Lower lobe of right lung (tissue), 2 donors: ENCODE measurements around the gene PDK1. TPM values are rescaled to one million over a fixed set of nuclear protein-coding genes. Genes with fewer than 3 reads are reported as not detected.

ENCODE experiments used
- ATAC-seq, 2 donors: fragments of 200-7000 bp; cut with Tn5 transposase; one replicate each; pipeline ENCODE4 v1.9.1; 2020 to 2022; ENCODE audit warnings: mild to moderate bottlenecking in 2 of 2, moderate library complexity in 2 of 2
- DNase-seq: peaks from one replicate; pipeline ENCODE4 v3.0.0-alpha.2; 2020
- H3K27ac ChIP-seq: fragments of 200-600 bp; one replicate; pipeline ENCODE4 v1.8.0; 2022
- H3K27me3 ChIP-seq: fragments of 200-600 bp; one replicate; pipeline ENCODE4 v1.8.0; 2022; ENCODE audit warnings: low read depth
- H3K36me3 ChIP-seq: fragments of 200-600 bp; one replicate; pipeline ENCODE4 v1.8.0; 2022; ENCODE audit warnings: mild to moderate bottlenecking
- H3K4me1 ChIP-seq: fragments of 200-600 bp; one replicate; pipeline ENCODE4 v1.8.0; 2022
- H3K4me3 ChIP-seq: fragments of 200-600 bp; one replicate; pipeline ENCODE4 v1.8.0; 2022; ENCODE audit warnings: mild to moderate bottlenecking
- H3K9me3 ChIP-seq: fragments of 200-600 bp; one replicate; pipeline ENCODE4 v1.8.0; 2022
- intact Hi-C: fragments of 100-400 bp; cut with DNase I; formaldehyde crosslinking; loops from one replicate; pipeline ENCODE4 v1.11.0; 2022
- total RNA-seq: library from RNA; stranded (reverse); fragmentation: NEBNext Ultra II Directional; extraction: Animal tissue kit (Norgen Biotek cat#: 25700); gene quantifications from one replicate; pipeline ENCODE4 v1.2.1, GENCODE V29; 2021
- TF ChIP-seq, protein P1 (sequence below): fragments of 200-600 bp; IDR thresholded peaks from one replicate; pipeline ENCODE4 v1.8.0; 2022; ENCODE audit warnings: antibody characterized with exemption, mild to moderate bottlenecking
- donor health status: DM: no; HTN: yes; CAD: no; lungs with severe emphysema.

The PDK1 gene
- total RNA-seq, 1 donor from 2014 or later = 9.5 TPM

GRCh38 chr2:172554352-172555271, 1.3 kb upstream of the PDK1 start:
- Histone ChIP-seq H3K4me3 (peak overlapping the region; percentile 87), H3K27ac (peak overlapping the region; percentile 93), H3K9me3 (no peaks in the 10 kb centered on the region), H3K36me3 (no peaks in the 10 kb centered on the region), H3K27me3 (no peaks in the 10 kb centered on the region), H3K4me1 (peaks cover 14% of the 10 kb centered on the region)
- DNase-seq (no peak), ATAC-seq (no peak)
- TF ChIP-seq, protein P1, sequence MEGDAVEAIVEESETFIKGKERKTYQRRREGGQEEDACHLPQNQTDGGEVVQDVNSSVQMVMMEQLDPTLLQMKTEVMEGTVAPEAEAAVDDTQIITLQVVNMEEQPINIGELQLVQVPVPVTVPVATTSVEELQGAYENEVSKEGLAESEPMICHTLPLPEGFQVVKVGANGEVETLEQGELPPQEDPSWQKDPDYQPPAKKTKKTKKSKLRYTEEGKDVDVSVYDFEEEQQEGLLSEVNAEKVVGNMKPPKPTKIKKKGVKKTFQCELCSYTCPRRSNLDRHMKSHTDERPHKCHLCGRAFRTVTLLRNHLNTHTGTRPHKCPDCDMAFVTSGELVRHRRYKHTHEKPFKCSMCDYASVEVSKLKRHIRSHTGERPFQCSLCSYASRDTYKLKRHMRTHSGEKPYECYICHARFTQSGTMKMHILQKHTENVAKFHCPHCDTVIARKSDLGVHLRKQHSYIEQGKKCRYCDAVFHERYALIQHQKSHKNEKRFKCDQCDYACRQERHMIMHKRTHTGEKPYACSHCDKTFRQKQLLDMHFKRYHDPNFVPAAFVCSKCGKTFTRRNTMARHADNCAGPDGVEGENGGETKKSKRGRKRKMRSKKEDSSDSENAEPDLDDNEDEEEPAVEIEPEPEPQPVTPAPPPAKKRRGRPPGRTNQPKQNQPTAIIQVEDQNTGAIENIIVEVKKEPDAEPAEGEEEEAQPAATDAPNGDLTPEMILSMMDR = no peak
- intact Hi-C loops = no loop called here

GRCh38 chr2:172555272-172555521, 693 bp upstream of the PDK1 start:
- H3K27ac ChIP-seq = peak overlapping the region; percentile 93
- TF ChIP-seq, protein P1 = no peak
- no peaks in the 10 kb centered on the region for H3K36me3 ChIP-seq
- H3K4me3 ChIP-seq = peak overlapping the region; percentile 87
- peaks cover 14% of the 10 kb centered on the region for H3K4me1 ChIP-seq
- intact Hi-C loops = no loop called here
- no peaks in the 10 kb centered on the region for H3K27me3 ChIP-seq
- DNase-seq (no peak), ATAC-seq (no peak)
- no peaks in the 10 kb centered on the region for H3K9me3 ChIP-seq

DNA sequence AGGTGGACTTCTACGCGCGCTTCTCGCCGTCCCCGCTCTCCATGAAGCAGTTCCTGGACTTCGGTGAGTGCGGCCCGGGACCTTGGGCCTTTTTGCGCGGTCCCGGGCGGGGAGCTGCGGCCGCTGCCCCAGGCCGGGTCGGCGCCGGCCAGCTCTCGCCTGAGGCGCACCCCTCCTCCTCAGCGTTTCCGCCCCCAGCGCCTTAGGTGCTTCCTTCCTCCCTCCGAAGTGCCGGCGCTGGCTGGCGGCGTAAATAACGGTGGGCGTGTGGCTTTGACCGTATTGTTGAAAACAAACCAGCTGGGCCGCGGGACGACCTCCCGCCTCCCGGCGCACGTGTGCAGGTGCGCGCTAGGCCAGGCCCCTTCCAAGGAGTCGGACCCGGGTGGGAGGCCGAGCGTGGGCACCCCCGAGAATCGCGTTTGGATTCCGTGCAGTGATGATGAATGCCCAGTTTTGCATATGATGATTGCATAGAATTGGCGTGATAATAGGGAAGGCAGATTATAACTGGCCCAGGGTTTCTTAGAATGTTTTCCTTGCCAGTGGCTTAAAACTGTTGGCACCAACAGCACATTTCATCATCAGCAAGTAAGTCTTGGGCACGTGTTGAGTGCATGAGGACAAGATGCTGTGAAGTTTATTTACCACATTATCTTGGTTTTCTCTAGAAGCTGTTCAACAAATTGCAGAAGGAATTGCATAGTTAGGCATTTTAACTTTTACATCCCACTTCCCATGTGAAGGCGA, 569 bp downstream of the PDK1 start:
- Histone ChIP-seq H3K4me1 (peaks cover 14% of the 10 kb centered on the region), H3K4me3 (peak overlapping the region; percentile 87), H3K27me3 (no peaks in the 10 kb centered on the region), H3K9me3 (no peaks in the 10 kb centered on the region), H3K36me3 (no peaks in the 10 kb centered on the region), H3K27ac (peak overlapping the region; percentile 93)
- peak; percentile 82 for DNase-seq
- peak; percentile 73 to 77 for ATAC-seq
- TF ChIP-seq, protein P1 = no peak
- intact Hi-C loops = no loop called here

DNA sequence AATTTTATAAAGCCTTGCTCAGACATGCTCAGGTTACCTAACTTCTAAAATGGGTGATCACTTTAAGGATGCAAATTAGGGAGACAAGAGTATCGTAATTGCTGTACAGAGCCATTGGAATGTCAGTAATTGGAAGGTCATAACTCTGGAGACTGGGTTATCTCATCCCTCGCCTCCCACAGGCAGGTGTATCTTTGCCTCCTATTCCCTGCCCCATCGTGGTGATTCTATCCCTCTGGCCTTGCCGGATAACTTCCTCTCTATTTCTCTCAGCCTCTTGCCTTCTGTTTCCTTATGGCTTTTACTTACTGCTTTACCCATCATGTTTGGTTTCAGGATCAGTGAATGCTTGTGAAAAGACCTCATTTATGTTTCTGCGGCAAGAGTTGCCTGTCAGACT, 2.5 kb downstream of the PDK1 start:
- TF ChIP-seq, protein P1 = no peak
- H3K36me3 ChIP-seq = no peaks in the 10 kb centered on the region
- no peak overlapping the region for H3K4me3 ChIP-seq
- H3K27ac ChIP-seq = no peak overlapping the region
- no peak for ATAC-seq
- H3K4me1 ChIP-seq = peaks cover 14% of the 10 kb centered on the region
- no peak for DNase-seq
- H3K9me3 ChIP-seq = no peaks in the 10 kb centered on the region
- no peaks in the 10 kb centered on the region for H3K27me3 ChIP-seq
- intact Hi-C loops = no loop called here

GRCh38 chr2:172560721-172561120, 4.8 kb downstream of the PDK1 start:
- H3K4me1 ChIP-seq = peaks cover 7% of the 10 kb centered on the region
- H3K36me3 ChIP-seq = peaks cover 9% of the 10 kb centered on the region
- no peaks in the 10 kb centered on the region for H3K27me3 ChIP-seq
- intact Hi-C loops = no loop called here
- TF ChIP-seq, protein P1 = no peak
- H3K4me3 ChIP-seq = no peak overlapping the region
- no peak for ATAC-seq
- H3K27ac ChIP-seq = no peak overlapping the region
- no peak for DNase-seq
- H3K9me3 ChIP-seq = no peaks in the 10 kb centered on the region
